ENCODE data around the gene TUBA1C.

The TUBA1C gene

GRCh38 chr12:49296034-49296835 lies 31.4 kb downstream of the TUBA1C start (continued):
- peak; percentile 75 for TF ChIP-seq HIC1 (tag by site-specific recombination; IDR thresholded peaks at IDR 0.05)
- TF ChIP-seq CTCF (tag by site-specific recombination; IDR thresholded peaks at IDR 0.05) = peak; percentile 98
- TF ChIP-seq ZBTB20 (tag by site-specific recombination; IDR thresholded peaks at IDR 0.05) = no peak
- TF ChIP-seq ZNF843 (tag by site-specific recombination; IDR thresholded peaks at IDR 0.05) = 0 out of 2 replicates have a peak, but pooled peaks have one; percentile 9
- no peak for TF ChIP-seq RBAK (tag by site-specific recombination; IDR thresholded peaks at IDR 0.05)
- TF ChIP-seq PRDM10 (tag by site-specific recombination; IDR thresholded peaks at IDR 0.05) = no peak
- peak; percentile 85 for TF ChIP-seq ZFHX2 (tag by site-specific recombination; conservative IDR thresholded peaks at IDR 0.05)
- TF ChIP-seq ZSCAN30 (tag by site-specific recombination; IDR thresholded peaks at IDR 0.05) = peak; percentile 77
- peak; percentile 89 for TF ChIP-seq ZNF121 (tag by site-specific recombination; IDR thresholded peaks at IDR 0.05)
- peak; percentile 30; the same call in 1 of the 2 replicates for TF ChIP-seq ZNF302 (tag by site-specific recombination; IDR thresholded peaks at IDR 0.05; ENCODE audit: low read depth)
- 0 out of 2 replicates have a peak, but pooled peaks have one; percentile 21 for TF ChIP-seq KLF17 (tag by site-specific recombination; IDR thresholded peaks at IDR 0.05)
- peak; percentile 77 for TF ChIP-seq EGR2 (tag by site-specific recombination; IDR thresholded peaks at IDR 0.05; ENCODE audit: low read depth)
- peak; percentile 85 for TF ChIP-seq ZNF10 (tag by site-specific recombination; IDR thresholded peaks at IDR 0.05)
- peak; percentile 86 for TF ChIP-seq ZNF2 (tag by site-specific recombination; IDR thresholded peaks at IDR 0.05)
- peak; percentile 22; the same call in 1 of the 2 replicates for TF ChIP-seq ZNF654 (tag by site-specific recombination; IDR thresholded peaks at IDR 0.05; ENCODE audit: low read depth)
- TF ChIP-seq ZNF426 (tag by site-specific recombination; IDR thresholded peaks at IDR 0.05) = no peak
- TF ChIP-seq ZNF26 (tag by site-specific recombination; IDR thresholded peaks at IDR 0.05) = no peak
- TF ChIP-seq ZNF341 (tag by site-specific recombination; IDR thresholded peaks at IDR 0.05; ENCODE audit: low read depth) = peak; percentile 32; the same call in 1 of the 2 replicates
- no peak; the same call in 1 of the 2 replicates for TF ChIP-seq KLF9 (tag by site-specific recombination; IDR thresholded peaks at IDR 0.05; ENCODE audit: low read depth)
- TF ChIP-seq ZNF112 (tag by site-specific recombination; IDR thresholded peaks at IDR 0.05) = no peak
- TF ChIP-seq SCRT1 (tag by site-specific recombination; IDR thresholded peaks at IDR 0.05; ENCODE audit: borderline replicate concordance) = peak; percentile 100
- peak; percentile 100 for TF ChIP-seq KLF7 (tag by site-specific recombination; IDR thresholded peaks at IDR 0.05; ENCODE audit: borderline replicate concordance)
- peak; percentile 91 for TF ChIP-seq ZNF561 (tag by site-specific recombination; IDR thresholded peaks at IDR 0.05; ENCODE audit: borderline replicate concordance)
- peak; percentile 43; the same call in 1 of the 2 replicates for TF ChIP-seq ZNF76 (tag by site-specific recombination; IDR thresholded peaks at IDR 0.05; ENCODE audit: borderline replicate concordance, low read depth)
- no peak for TF ChIP-seq ZBTB49 (tag by site-specific recombination; IDR thresholded peaks at IDR 0.05; ENCODE audit: low read depth)
- TF ChIP-seq ZNF677 (tag by site-specific recombination; IDR thresholded peaks at IDR 0.05) = no peak
